Measurements from ENCODE around the gene GPR141.
A peak's percentile ranks its signal among the peaks of the same experiment; 100 is the strongest.

Gene GPR141, protein sequence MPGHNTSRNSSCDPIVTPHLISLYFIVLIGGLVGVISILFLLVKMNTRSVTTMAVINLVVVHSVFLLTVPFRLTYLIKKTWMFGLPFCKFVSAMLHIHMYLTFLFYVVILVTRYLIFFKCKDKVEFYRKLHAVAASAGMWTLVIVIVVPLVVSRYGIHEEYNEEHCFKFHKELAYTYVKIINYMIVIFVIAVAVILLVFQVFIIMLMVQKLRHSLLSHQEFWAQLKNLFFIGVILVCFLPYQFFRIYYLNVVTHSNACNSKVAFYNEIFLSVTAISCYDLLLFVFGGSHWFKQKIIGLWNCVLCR

DNA sequence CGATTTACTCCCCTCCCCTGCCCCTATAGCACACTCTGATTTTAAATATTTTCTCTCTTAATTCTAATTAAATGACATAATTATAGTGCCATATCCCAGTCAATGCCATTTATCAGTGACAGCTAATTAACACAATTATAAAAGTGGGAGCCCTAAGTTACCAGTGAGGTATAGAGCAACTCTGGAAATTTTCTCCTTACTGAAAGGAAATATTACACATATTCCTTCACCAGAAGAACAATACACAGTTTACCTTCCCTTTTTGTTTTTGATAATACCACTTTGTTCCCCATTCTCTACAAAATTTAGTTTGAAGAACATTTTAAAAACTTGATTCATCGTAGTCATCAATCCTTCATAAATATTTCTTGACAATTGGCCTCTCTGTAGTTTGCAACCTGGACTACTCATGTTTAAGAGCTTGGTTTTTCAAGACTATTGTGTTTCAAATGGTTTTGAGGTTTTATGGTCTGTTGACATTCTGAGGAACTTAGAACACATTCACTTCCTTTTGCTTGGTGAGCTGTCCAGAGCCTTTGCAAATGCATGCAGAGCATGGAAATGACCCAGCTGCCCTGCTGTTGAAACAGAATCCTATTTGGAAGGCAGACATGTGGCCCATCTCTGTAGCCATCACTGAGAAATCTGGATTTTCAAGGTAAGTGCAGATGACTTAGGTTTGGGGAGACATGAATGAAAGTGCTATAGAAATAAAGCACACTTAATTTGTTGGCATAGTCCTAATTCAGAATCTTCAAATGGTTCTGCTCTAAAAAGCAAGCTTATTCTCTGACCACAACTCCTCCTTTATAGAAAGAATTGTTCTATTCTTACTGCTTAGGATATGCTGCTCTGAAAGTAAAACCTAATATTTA is at the start of gene GPR141:
Gene GPR141, plus strand, starts transcription at position 521 of the 875 bp plus-strand sequence. CDS start 56,628 bp downstream, outside the sequence.
- no peak for DNase-seq

DNA sequence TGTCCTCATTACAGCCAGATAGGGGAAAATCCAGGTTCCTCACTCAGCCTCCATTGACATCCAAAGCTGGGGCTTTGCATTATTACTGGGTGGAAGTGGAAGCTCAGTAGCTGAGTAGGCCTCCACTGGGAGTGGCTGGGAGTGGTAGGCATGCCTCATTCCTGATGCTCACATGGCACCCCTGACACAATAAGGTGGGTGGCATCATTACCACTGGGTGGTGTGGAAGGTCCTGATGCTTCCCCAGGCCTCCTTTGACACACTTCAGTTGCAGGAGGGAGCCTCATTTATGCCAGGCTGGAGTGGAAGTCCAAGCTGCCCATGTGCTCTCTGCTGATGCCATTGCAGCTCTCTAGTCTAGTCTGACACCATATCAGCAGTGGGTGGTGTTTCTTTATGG is 48.2 kb upstream of the GPR141 start:
- DNase-seq = no peak

- DNase-seq = no peak
Observed at GRCh38 chr7:37642028-37642540, 41.5 kb upstream of the GPR141 start.

DNA sequence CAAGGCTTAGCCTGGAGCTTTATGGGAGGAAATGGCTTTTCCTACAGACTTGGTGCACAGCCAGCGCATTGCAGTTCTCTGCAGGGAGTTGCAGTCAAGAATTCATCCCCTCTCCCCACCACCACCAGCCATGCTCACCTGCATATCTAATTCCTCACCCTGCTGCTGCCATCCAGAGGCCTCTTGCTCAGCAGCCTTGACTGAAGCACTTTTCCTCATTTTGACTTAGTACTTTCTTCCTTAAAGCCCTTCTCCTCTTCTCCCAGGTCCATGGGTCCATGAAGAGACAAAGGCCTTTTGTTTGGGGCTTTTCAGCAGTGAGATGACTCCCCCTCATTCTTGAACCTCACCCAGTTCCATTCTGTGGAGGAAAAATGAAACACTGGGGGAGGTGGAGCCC is 39.7 kb upstream of the GPR141 start:
- DNase-seq = no peak

DNA sequence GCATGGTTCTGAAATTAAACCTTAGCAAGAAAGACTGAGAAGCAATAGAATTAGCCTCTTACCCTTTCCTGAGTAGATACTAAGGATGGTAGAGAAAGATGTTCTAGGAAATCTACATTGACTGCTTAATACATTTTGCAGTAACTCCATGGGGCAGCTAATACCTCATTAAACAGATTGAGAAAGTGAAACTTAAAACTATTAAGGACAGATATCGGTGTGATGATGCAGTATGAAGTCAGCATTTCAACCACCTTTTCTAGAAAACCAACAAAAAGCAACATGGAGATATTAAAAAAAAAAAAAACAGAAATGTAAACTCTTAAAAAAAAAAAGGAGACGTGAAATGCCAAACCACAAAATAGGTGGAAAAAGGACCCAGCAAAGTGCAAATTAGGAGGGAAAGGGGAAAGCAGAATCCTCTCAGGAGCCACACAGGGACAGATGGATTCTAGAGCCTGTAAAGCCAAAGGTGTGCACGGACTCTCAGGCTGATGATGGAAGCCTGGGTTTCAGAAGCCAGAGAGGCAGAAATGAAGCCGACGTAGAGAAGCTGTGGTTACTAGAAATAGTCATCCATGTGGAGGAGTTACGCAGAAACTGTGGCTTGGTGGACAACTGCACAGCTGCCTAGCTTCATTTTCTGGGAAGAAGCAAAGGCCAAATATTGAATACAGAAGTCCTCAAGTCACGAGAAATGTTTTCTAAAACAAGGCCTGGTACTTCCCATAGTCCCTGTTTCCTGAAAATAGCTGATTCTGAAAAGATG is 38.1 kb upstream of the GPR141 start:
- no peak for DNase-seq

DNA sequence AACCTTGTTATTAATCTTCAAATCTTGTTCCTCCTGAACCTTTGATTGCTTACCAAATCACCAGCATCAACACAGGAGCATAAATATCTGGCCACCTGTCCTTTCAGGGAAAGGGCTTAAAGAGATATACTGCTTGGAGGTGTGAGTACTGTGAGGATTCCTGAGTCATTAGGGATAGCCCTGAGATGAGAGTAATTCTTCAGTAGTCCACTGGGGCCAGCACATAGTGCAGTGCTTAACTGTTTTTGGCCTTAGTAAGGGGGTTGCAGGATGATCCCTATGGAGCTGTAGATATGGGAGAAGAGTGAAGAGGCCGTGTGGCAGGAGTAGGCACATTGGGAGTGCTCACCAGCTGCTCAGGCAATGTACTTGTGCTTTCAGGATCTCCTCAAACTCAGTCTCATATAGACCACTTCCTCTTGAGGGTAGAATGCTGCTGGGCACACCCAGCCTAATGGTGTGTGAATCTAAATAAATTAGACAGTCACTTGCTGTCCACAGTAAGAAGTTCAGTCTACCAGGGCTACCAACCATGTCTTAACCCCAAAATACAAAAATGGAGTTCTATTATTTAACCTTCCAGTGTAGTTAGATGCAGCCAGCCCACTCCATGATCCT is 26.5 kb upstream of the GPR141 start:
- peak; percentile 24 for DNase-seq

- peak; percentile 22 for DNase-seq
Observed at GRCh38 chr7:37657816-37658215, 25.8 kb upstream of the GPR141 start.

GRCh38 chr7:37659971-37660565 is 23.5 kb upstream of the GPR141 start:
- no peak for DNase-seq

DNA sequence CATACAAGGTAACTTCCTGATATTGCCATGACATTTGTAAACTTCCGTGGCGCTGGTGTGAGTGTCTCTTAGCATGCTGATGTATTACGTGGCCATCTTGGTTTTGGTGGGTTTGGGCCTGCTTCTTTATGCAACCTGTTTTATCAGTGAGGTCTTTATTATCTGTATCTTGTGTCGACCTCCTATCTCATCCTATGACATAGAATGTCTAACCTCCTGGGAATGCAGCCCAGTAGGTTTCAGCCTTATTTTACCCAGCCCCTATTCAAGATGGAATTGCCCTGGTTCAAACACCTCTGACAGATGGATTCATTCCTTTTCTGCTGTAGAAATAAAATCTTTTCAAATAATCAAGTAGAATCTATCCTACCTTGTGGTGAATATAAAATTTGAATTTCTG is 23.0 kb upstream of the GPR141 start:
- no peak for DNase-seq

DNA sequence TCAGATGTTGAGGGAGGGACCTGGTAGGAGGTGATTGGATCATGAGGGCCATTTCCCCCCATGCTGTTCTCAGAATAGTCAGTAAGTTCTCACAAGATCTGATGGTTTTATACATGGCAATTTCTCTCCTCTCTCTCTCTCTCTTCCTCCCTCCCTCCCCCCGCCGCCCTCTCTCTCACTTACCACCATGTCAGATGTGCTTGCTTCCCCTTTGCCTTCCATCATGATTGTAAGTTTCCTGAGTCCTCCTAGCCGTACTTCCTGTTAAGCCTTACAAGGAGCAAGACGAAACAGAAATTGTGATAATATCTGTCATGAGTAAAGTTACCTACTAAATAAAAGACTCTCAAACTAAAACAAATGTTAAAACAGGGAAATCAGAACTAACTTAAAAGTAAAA is 19.9 kb upstream of the GPR141 start:
- no peak for DNase-seq

DNA sequence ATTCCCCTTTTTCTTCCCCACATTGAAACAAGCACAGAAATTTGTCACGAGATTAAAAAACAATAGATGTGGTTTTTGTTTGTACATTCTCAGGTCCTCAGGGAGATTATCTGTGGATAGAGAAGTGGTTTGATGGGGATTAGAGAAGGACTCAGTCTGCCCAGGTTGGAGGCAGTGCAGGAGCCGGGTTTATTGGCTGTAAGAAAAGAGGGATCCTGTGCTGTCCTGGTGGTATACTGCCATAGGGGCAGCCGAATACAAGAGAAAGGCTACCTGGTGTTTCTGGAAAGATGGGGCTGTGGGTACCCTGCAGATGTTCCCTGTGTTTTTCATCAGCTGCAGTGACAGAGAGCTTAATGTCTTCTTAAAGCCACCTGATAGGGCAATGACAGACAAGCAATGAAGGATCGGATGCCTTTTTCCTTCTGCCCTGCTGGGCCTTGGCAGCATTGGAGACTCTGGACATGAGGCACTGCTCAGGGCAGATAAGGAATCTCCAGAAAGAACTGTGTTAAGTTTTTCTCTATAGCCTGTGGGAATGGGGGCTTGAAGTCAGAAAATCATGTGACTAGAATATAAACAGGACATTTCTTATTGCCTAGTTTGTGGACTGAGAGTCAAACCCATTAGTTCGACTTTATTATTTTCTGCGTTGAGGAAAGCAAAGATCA is 18.1 kb upstream of the GPR141 start:
- no peak for DNase-seq

DNA sequence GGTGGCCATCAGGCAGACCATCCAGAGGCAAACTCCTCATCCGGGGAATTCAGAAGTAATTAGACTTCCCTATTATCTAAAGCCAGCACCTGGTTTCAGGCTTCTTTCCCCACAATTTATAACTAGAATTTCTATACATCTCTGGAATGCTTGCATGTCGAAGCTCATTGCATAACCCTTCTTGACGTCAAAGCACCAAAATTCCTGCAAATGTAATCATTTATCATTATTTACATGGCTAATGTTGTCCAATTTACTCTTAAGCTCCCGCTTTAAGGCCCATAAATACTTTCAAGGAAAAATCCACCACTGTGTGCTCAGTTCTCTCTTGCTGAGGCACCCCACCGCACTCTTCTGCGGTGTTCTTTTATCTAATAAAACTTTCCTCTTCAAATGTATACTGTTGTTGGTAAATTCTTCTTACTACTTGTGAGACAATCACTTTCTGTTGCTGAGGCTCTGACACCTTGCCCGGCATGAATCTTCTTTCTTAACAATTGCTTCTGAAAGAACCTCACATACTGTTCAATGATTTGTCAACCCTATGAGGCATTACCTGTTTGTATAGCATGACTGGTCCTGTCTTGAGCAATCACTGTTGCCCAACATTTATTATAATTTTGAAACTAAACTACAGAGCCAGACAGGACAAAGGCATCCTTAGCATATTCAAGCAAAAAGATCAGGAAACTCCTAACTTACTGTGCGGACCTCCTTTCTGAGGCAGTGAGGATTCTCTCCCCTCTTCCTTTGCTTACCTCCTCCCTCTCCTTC is 17.4 kb upstream of the GPR141 start:
- DNase-seq = no peak

DNA sequence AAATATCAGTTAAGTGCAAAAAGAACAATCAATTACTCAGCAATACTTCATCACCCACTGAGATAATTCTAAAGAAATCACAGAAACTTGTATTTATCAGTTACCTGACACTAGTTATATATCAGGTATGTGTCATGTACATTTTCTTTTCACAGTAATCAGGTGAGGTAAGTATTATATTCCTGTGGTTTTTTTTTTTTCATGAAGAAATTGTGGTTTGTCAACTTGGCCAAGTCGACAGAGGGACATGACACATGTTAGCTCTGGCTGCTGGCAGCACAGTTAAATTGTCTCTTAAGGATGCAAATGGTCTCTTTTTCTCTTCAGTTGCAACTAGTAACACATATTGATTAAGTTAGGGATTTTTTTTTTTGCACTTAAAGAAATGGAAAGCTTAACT is 13.7 kb upstream of the GPR141 start:
- DNase-seq = no peak

- no peak for DNase-seq
Observed at GRCh38 chr7:37670436-37670835, 13.1 kb upstream of the GPR141 start.

GRCh38 chr7:37671876-37672275 is 11.7 kb upstream of the GPR141 start:
- DNase-seq = no peak

DNA sequence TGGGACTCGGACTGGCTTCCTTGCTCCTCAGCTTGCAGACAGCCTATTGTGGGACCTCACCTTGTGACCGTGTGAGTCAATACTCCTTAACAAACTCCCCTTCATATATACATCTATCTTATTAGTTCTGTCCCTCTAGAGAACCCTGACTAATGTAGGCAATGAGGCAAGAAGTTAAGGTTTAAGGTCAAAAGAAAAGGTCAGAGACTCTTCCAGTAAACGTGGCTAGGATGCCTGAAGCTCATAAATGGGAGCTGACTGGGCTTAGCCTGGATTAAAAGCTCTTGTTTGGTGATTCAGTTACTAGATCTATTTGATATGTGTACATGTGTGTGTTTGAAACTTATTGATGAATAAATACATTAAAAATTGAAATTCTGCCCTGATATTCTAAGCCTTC is 10.6 kb upstream of the GPR141 start:
- DNase-seq = no peak

DNA sequence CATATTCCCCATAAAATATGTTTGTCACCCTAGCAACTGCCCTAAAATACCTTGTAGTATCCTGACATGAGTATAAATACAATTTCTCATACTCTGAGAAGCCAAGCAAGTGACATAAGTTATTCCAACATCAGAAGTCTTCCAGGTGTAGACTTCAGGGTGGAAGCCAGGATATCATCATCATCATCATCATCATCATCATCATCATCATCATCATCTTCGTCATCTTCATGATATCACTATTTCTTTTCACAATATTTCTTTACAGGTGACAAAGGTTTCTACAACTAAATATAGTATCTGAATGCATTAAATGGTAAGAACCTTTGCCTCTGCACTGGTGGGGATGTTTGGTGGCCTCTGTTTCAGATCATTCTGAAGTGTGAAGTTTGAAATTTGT is 10.0 kb upstream of the GPR141 start:
- DNase-seq = no peak

DNA sequence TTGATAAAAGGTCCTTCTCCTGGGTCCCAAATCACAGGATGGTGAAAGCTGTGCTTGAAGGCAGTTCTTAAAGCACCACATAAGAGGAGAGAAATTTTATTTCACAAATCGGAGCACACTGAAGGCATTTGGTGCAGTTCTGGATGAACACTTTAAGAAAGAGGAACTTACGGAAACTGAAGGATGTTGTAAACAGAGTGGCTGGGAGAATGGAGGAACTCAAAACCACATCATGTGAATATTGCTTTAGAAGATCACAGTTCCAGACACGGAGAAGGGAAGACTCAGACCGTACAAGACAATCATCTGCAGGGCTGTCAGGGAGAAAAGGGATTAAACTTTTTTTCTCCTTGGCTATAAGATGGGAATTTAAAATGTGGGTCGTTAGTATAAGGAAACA is 9.0 kb upstream of the GPR141 start:
- DNase-seq = no peak

GRCh38 chr7:37675749-37676148 is 7.8 kb upstream of the GPR141 start:
- DNase-seq = no peak

GRCh38 chr7:37684927-37685326 is 1.4 kb downstream of the GPR141 start:
- no peak for DNase-seq

Measured in CD4-positive, alpha-beta T cell treated with Interleukin-4 for 4 hours (primary cell).